ENCODE measurements around the gene DCST1.
A peak's percentile ranks its signal among the peaks of the same experiment; 100 is the strongest.

Gene DCST1

GRCh38 chr1:154998818-154999570, 34.6 kb upstream of the DCST1 start:
- peak; percentile 92 for TF ChIP-seq GATA2 (IDR thresholded peaks at IDR 0.05; ENCODE audit: low read depth, low read length)
- TF ChIP-seq GATA3 (IDR thresholded peaks at IDR 0.05; ENCODE audit: low read depth, low read length): no peak

DNA sequence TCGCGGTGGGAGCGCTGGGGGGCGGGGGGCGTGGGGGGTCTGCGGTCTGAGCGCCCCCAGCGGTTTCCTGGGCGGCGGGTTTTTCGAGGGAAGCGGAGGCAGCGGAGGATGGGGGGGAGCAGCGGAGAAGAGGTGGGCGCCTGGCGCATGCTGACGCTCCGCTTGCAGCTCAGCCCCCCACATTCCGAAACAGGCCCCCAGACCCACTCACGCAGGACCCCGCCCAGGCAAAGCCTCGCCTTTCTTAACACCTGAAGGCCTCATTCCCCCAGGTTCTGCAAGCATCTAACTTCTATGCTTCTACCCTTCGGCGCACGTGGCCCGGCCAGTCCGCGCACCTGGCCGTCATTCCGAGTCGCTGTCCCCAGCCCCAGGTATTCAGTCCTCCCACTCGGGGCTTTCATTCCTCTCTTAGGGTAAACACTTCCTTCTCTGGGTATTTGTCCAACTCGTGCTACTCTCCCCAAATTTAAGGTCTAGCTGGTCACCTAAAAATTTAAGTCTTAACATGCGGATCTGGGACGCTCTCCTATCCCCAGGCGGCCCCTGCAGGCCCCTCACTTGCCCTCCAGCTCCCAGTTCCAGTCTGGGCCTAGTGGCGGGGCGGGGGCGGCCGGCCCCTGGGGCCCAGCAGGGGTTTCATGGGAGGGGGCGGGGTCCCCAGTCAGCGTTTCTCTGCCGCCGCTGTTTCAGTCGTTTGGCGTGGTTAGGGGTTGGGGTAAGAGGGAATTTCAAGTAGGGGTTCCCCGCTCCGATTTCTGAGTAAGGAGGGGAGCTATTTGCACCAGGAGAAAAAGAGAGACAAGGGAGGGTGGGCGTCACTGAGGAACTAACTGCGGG, 33.8 kb upstream of the DCST1 start:
- TF ChIP-seq GATA2 (IDR thresholded peaks at IDR 0.05; ENCODE audit: low read depth, low read length): no peak
- no peak for TF ChIP-seq GATA3 (IDR thresholded peaks at IDR 0.05; ENCODE audit: low read depth, low read length)

- TF ChIP-seq GATA2 (IDR thresholded peaks at IDR 0.05; ENCODE audit: low read depth, low read length): no peak
- no peak for TF ChIP-seq GATA3 (IDR thresholded peaks at IDR 0.05; ENCODE audit: low read depth, low read length)
Observed at GRCh38 chr1:155000411-155000725, 33.3 kb upstream of the DCST1 start.

DNA sequence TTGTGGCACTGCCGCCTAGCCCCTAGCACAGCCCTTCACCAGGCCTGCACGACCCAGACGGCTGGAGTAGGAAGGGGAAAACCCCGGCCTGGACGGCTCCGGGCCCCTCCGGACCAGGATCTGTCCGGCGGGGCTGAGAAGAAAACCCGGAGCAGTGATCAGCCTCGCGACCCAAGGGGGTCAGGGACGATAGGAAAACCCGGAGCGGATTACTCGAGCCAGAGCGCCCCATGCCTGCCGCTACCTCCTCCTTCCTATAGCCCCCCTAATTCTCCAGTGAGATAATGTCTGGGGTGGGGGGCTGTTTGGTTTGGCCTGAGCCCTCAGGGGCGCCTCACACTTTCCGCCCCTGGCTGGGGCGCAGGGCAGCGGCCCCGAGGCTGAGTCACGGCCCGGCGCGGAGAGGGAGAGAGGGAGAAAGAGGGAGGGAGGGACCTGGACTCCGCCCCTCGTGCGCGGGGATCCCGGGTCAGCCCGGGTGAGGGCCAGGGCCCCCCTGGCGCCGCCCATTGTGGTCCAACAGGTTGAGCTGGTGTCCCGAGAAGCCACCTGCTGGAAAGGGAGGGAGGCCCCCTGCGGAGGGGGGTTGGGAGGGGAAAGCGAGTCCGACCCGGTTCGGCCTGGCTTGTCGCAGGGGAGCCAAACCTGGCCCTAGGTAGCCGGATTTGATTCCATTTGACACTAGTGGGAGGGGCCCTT, 32.7 kb upstream of the DCST1 start:
- no peak for TF ChIP-seq GATA3 (IDR thresholded peaks at IDR 0.05; ENCODE audit: low read depth, low read length)
- 0 out of 2 replicates have a peak, but pooled peaks have one; percentile 24 for TF ChIP-seq GATA2 (IDR thresholded peaks at IDR 0.05; ENCODE audit: low read depth, low read length)

GRCh38 chr1:155001425-155001674, 32.3 kb upstream of the DCST1 start:
- TF ChIP-seq GATA2 (IDR thresholded peaks at IDR 0.05; ENCODE audit: low read depth, low read length) (no peak), GATA3 (IDR thresholded peaks at IDR 0.05; ENCODE audit: low read depth, low read length) (no peak)

- no peak for TF ChIP-seq GATA3 (IDR thresholded peaks at IDR 0.05; ENCODE audit: low read depth, low read length)
Observed at GRCh38 chr1:155001675-155002463, 31.8 kb upstream of the DCST1 start.

DNA sequence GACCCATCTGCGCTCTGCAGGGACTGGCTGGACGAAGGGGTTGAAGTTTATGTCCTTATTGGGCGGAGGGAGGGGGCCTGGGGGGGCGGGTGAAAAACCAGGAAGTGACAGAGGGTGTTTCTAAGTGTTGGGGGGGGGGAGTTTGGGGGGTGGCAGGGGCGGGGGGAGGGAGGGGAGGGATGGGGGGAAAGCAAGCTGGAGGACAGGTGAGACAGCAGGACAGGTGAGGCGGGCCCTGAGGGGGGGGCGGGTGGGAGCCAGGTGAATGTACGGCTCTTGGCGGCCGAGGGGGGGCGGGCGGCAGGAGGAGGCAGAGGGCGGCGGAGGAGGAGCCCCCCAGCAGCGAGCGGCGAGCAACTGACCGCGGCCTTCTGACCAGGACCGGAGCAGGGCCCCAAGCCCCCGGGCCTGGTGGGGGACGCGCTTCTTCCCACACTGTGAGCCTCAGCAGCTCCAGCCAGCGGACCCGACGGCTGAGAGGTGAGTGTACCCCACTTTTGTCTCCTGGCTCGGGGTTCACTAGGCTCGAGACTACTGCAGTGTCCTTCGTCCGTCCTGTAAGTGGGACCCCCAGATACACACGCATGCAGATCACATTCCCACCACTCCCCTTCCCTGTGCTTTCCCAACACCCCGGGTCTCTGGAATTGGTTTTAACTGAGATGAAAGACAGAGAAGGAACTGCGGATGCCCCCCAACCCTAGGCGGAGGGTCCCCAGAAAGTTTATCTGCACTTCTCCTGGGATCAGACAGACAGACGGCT, 31.0 kb upstream of the DCST1 start, which contains the start of gene ZBTB7B:
TSS of gene ZBTB7B (plus strand) at position 339 of the 763 bp plus-strand sequence. CDS start 11,859 bp downstream, outside the sequence.
- TF ChIP-seq GATA2 (IDR thresholded peaks at IDR 0.05; ENCODE audit: low read depth, low read length) (no peak), GATA3 (IDR thresholded peaks at IDR 0.05; ENCODE audit: low read depth, low read length) (no peak)

DNA sequence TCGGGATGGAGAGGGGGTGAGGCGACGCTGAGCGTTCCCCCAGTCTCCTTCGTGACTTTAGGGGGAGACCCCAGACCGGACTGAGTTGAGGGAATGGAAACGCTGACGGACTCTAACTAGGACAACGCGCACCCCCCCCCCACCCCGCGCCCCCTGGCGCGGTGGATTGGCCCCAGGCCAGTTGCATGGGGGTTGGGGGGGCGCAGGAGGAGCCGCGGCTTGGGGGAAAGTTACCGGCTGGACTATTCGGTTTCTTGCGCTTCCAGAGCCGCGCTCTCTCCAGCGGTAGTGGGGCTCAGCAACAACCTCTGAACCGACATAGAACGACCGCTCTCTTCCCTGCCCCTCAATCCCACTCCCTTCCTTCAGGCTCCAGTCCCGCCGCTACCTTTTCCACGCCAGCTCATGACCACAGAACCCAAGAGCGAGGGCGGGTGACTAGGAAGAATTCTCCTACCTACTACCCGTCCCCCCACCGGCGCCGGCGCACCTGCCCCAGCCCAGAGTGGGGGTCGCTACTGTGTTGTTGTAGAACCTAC, 30.3 kb upstream of the DCST1 start:
- TF ChIP-seq GATA2 (IDR thresholded peaks at IDR 0.05; ENCODE audit: low read depth, low read length) (no peak), GATA3 (IDR thresholded peaks at IDR 0.05; ENCODE audit: low read depth, low read length) (no peak)

GRCh38 chr1:155003766-155004351, 29.8 kb upstream of the DCST1 start:
- no peak for TF ChIP-seq GATA3 (IDR thresholded peaks at IDR 0.05; ENCODE audit: low read depth, low read length)
- no peak for TF ChIP-seq GATA2 (IDR thresholded peaks at IDR 0.05; ENCODE audit: low read depth, low read length)

DNA sequence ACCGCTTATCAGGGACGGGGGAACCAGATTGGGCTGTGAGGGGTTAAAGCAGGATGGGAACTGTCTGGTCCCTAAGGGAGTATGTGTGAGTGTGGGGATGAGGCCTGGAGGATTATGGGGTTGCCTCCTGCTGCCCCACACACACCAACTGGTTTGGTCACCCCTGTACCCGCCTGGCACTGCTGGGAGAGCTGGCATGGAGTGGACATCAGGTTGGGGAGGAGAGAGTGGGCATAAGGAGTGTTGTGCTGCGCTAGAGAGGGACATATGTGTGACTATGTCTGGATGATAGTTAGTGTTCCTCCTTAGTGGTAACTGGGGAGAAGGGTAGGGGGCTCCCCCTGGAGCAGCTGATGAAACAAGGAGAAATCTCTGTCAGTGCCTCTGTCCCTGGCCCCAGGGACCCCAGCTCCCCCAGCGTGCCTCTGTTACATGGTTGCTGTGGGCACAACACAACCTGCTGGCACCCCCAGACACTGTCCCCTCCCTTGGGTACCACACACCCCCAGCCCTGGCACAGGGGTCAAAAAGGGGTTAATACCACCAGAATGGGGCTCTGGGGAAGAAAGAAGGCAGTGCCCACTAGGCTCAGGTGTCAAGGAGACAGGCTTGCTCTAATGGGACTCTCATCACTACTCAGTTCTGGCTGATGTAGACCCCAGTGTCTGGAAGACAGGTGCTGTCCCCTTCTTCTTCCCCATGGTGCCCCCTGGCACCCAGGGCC, 29.1 kb upstream of the DCST1 start:
- no peak for TF ChIP-seq GATA3 (IDR thresholded peaks at IDR 0.05; ENCODE audit: low read depth, low read length)
- TF ChIP-seq GATA2 (IDR thresholded peaks at IDR 0.05; ENCODE audit: low read depth, low read length): no peak

- TF ChIP-seq GATA3 (IDR thresholded peaks at IDR 0.05; ENCODE audit: low read depth, low read length): no peak
- TF ChIP-seq GATA2 (IDR thresholded peaks at IDR 0.05; ENCODE audit: low read depth, low read length): no peak
Observed at GRCh38 chr1:155005076-155006011, 28.3 kb upstream of the DCST1 start.

Data from SH-SY5Y (cell line).